Psoas muscle (tissue), 8 donors: ENCODE results near the gene GNAT2. TPM values are rescaled to one million over a fixed set of nuclear protein-coding genes. Genes with fewer than 3 reads are reported as not detected.

Experiments used
- ATAC-seq, 4 donors: fragments of 200-7000 bp; cut with Tn5 transposase; one replicate each; pipeline ENCODE4 v1.9.1; 2020; ENCODE audit warnings: moderate library complexity in 3 of 4, mild to moderate bottlenecking in 2 of 4
- DNase-seq, 2 donors: peaks; one replicate each; pipeline ENCODE4 v3.0.0-alpha.2; 2020
- H3K27ac ChIP-seq: fragments of 200-600 bp; one replicate; pipeline ENCODE4 v1.8.0; 2022
- H3K27me3 ChIP-seq, 3 donors: fragments of 200-600 bp in 1 of 3; one replicate each; pipeline versions ENCODE4 v1.6.1 to v1.8.0; 2013 to 2022; ENCODE audit warnings: low read length in 2 of 3, mild to moderate bottlenecking in 2 of 3, moderate library complexity in 1 of 3; ENCODE audit not compliant: insufficient read depth in 3 of 3
- H3K36me3 ChIP-seq, 2 donors: fragments of 200-600 bp in 1 of 2; one replicate each; pipeline versions ENCODE4 v1.6.1 to v1.8.0; 2013 to 2022; ENCODE audit warnings: low read depth in 1 of 2, mild to moderate bottlenecking in 1 of 2, moderate library complexity in 1 of 2; ENCODE audit not compliant: insufficient read depth in 1 of 2
- H3K4me1 ChIP-seq: fragments of 200-600 bp; one replicate; pipeline ENCODE4 v1.8.0; 2022
- H3K4me3 ChIP-seq: fragments of 200-600 bp; one replicate; pipeline ENCODE4 v1.8.0; 2022; ENCODE audit warnings: mild to moderate bottlenecking
- H3K9me3 ChIP-seq: fragments of 200-600 bp; one replicate; pipeline ENCODE4 v1.8.0; 2022
- CTCF ChIP-seq: fragments of 200-600 bp; IDR thresholded peaks from one replicate; pipeline ENCODE4 v1.8.0; 2022; ENCODE audit warnings: antibody characterized with exemption
- WGBS, 3 donors: extraction: QIAGEN DNeasy Blood & Tissue Kit; methylation state at CpG; one replicate each; pipeline versions ENCODE4 v1.1.6 to v1.1.7; 2013; 5-methylcytosine and 5-hydroxymethylcytosine counted together
- intact Hi-C, 2 donors: fragments of 100-400 bp; cut with DNase I; formaldehyde crosslinking; loops; one replicate each; pipeline versions ENCODE4 v1.11.0 to v1.14.2; 2022
- polyA plus RNA-seq, 3 donors: library from polyadenylated mRNA; stranded (reverse); fragments of 200-250 nt; gene quantifications; one replicate each; pipeline ENCODE4 v1.2.3, GENCODE V29; 2013
- total RNA-seq, 4 donors: library from RNA; stranded (reverse); fragmentation: NEBNext Ultra II Directional in 2 of 4; extraction: Animal tissue kit (Norgen Biotek cat#: 25700) in 2 of 4; gene quantifications; one replicate each; pipeline versions ENCODE4 v1.2.1 to v1.2.4, GENCODE V29; 2021 to 2023
- donor health status: healthy with polysubstance abuse.
- donor health status: DM: no; HTN: no; CAD: no; lungs with moderate emphysema.
- donor health status: Bipolar disorder and iron deficiency.
- donor health status: healthy.
- donor health status: DM: yes; HTN: yes; CAD: no.
- donor health status: DM: no; HTN: no; CAD: no.
- donor health status: DM: no; HTN: no; CAD: no.
- donor health status: DM: yes; HTN: yes; CAD: no.

The GNAT2 gene
- total and polyA plus RNA-seq, 7 donors: 0.07 to 0.16 TPM; not detected in 5

- no peaks in the 10 kb centered on the region for H3K9me3 ChIP-seq
- H3K4me3 ChIP-seq: no peak overlapping the region
- ATAC-seq (peak in 2 of 4 donors; percentile 12 to 25), DNase-seq (no peak)
- no peak for TF ChIP-seq CTCF
- H3K36me3 ChIP-seq: peaks cover 0 to under 1% of the 10 kb centered on the region in 2 donors
- no peaks in the 10 kb centered on the region for H3K4me1 ChIP-seq
- intact Hi-C loops: loop anchor here in 1 of 2 donors (5.0 kb wide), 1 partner anchor 346 kb away; the partner anchor contains the start of gene AHCYL1
- H3K27me3 ChIP-seq: no peaks in the 10 kb centered on the region
- 48 to 60% (median 48%) methylated on average over 9 of the region's 9 CpGs for WGBS, 3 donors
- no peak overlapping the region for H3K27ac ChIP-seq
Measured at GRCh38 chr1:109636201-109636952, 17.0 kb upstream of the GNAT2 start.

GRCh38 chr1:109635862-109636200 is 16.4 kb upstream of the GNAT2 start:
- 54 to 67% (median 59%) methylated on average over 2 of the region's 2 CpGs for WGBS, 3 donors
- intact Hi-C loops: loop anchor here in 1 of 2 donors (5.0 kb wide), 1 partner anchor 346 kb away; the partner anchor contains the start of gene AHCYL1
- no peaks in the 10 kb centered on the region for H3K9me3 ChIP-seq
- TF ChIP-seq CTCF: no peak
- H3K36me3 ChIP-seq: peaks cover 0 to 6% of the 10 kb centered on the region in 2 donors
- DNase-seq: no peak
- H3K27ac ChIP-seq: no peak overlapping the region
- H3K27me3 ChIP-seq: no peaks in the 10 kb centered on the region
- H3K4me3 ChIP-seq: no peak overlapping the region
- no peaks in the 10 kb centered on the region for H3K4me1 ChIP-seq
- ATAC-seq: peak in 1 of 4 donors; percentile 2

- intact Hi-C loops: loop anchor here in 1 of 2 donors (5.0 kb wide), 2 partner anchors 88 to 347 kb away; partner anchors contain the start of genes AHCYL1 and GNAI3
- no peaks in the 10 kb centered on the region for H3K4me1 ChIP-seq
- no peak for DNase-seq
- no peak overlapping the region for H3K4me3 ChIP-seq
- no peaks in the 10 kb centered on the region for H3K9me3 ChIP-seq
- WGBS, 3 donors: 69 to 74% (median 69%) methylated on average over 13 of the region's 13 CpGs
- no peak for TF ChIP-seq CTCF
- ATAC-seq: no peak
- no peaks in the 10 kb centered on the region for H3K27me3 ChIP-seq
- H3K36me3 ChIP-seq: peaks cover 0 to 8% of the 10 kb centered on the region in 2 donors
- H3K27ac ChIP-seq: no peak overlapping the region
Measured at GRCh38 chr1:109634771-109635750, 15.6 kb upstream of the GNAT2 start.

GRCh38 chr1:109634292-109634691 is 14.9 kb upstream of the GNAT2 start:
- TF ChIP-seq CTCF: no peak
- intact Hi-C loops: loop anchor here in 1 of 2 donors (5.0 kb wide), 1 partner anchor 87 kb away; the partner anchor contains the start of gene GNAI3
- no peaks in the 10 kb centered on the region for H3K9me3 ChIP-seq

More at GRCh38 chr1:109634292-109634691, 14.9 kb upstream of the GNAT2 start:
- Histone ChIP-seq H3K27me3 (no peaks in the 10 kb centered on the region), H3K36me3 (peaks cover 0 to 12% of the 10 kb centered on the region in 2 donors), H3K27ac (no peak overlapping the region), H3K4me3 (no peak overlapping the region), H3K4me1 (no peaks in the 10 kb centered on the region)
- 79 to 85% (median 84%) methylated on average over 6 of the region's 6 CpGs for WGBS, 3 donors
- DNase-seq (no peak), ATAC-seq (no peak)
